Neural progenitor cell (in vitro differentiated cells): ENCODE measurements around the gene NCKAP5. TPM values are rescaled to one million over a fixed set of nuclear protein-coding genes. Genes with fewer than 3 reads are reported as not detected.

Source experiments
- DNase-seq: peaks from one replicate; pipeline ENCODE4 v3.0.0-alpha.2; 2016; ENCODE audit warnings: low spot score
- H2AFZ ChIP-seq: fragments of 200-600 bp; sonication (generic); replicated peaks from 2 replicates; pipeline ENCODE4 v1.6.1; 2016; ENCODE audit warnings: antibody characterized with exemption
- H3F3A ChIP-seq: fragments of 200-600 bp; sonication (generic); 2 replicates; pipeline ENCODE4 v1.6.1; 2016; ENCODE audit warnings: antibody characterized with exemption, low read depth
- H3K27ac ChIP-seq: fragments of 200-600 bp; sonication (generic); 2 replicates; pipeline ENCODE4 v1.5.1; 2016; ENCODE audit warnings: mild to moderate bottlenecking
- H3K27me3 ChIP-seq: fragments of 200-600 bp; sonication (generic); 2 replicates; pipeline ENCODE4 v1.6.1; 2016; ENCODE audit warnings: mild to moderate bottlenecking, moderate library complexity
- H3K36me3 ChIP-seq: fragments of 200-600 bp; sonication (generic); 2 replicates; pipeline ENCODE4 v1.5.1; 2016
- H3K4me1 ChIP-seq: fragments of 200-600 bp; sonication (generic); 2 replicates; pipeline ENCODE4 v1.6.1; 2016; ENCODE audit warnings: mixed run types
- H3K4me2 ChIP-seq: fragments of 200-600 bp; sonication (generic); 2 replicates; pipeline ENCODE4 v1.6.1; 2016
- H3K4me3 ChIP-seq: fragments of 200-600 bp; sonication (generic); 2 replicates; pipeline ENCODE4 v1.5.1; 2016
- H3K79me2 ChIP-seq: fragments of 200-600 bp; sonication (generic); 2 replicates; pipeline ENCODE4 v1.6.1; 2016; ENCODE audit warnings: low read depth
- H3K9ac ChIP-seq: fragments of 200-600 bp; sonication (generic); 2 replicates; pipeline ENCODE4 v1.6.1; 2016
- H3K9me3 ChIP-seq: fragments of 200-600 bp; sonication (generic); 2 replicates; pipeline ENCODE4 v1.5.1; 2016; ENCODE audit warnings: low read depth
- H4K20me1 ChIP-seq: fragments of 200-600 bp; sonication (generic); 2 replicates; pipeline ENCODE4 v1.6.1; 2016; ENCODE audit warnings: low read depth
- H3K27ac Mint-ChIP-seq: 3 replicates; pipeline ENCODE4 v1.8.0; 2021; ENCODE audit warnings: mixed read lengths
- H3K27me3 Mint-ChIP-seq: 2 replicates; pipeline ENCODE4 v1.8.0; 2022; ENCODE audit warnings: low read depth, mild to moderate bottlenecking, inconsistent platforms, moderate library complexity, mixed read lengths; ENCODE audit not compliant: insufficient read depth
- H3K36me3 Mint-ChIP-seq: 3 replicates; pipeline ENCODE4 v1.8.0; 2021; ENCODE audit warnings: mixed read lengths
- H3K4me1 Mint-ChIP-seq: 3 replicates; pipeline ENCODE4 v1.8.0; 2021; ENCODE audit warnings: mixed read lengths
- H3K4me3 Mint-ChIP-seq: 3 replicates; pipeline ENCODE4 v1.8.0; 2021; ENCODE audit warnings: mild to moderate bottlenecking, moderate library complexity, mixed read lengths
- H3K9me3 Mint-ChIP-seq: 3 replicates; pipeline ENCODE4 v1.8.0; 2020; ENCODE audit warnings: mixed read lengths
- CTCF ChIP-seq: fragments of 200-600 bp; sonication (generic); IDR thresholded peaks from 2 replicates; pipeline ENCODE4 v1.5.1; 2017; ENCODE audit warnings: antibody characterized with exemption, mild to moderate bottlenecking
- EZH2 ChIP-seq: fragments of 200-600 bp; sonication (generic); IDR thresholded peaks from 2 replicates; pipeline ENCODE4 v1.6.1; 2017; ENCODE audit warnings: antibody characterized with exemption, mild to moderate bottlenecking, moderate library complexity
- EZH2phosphoT487 ChIP-seq: fragments of 200-600 bp; sonication (generic); IDR thresholded peaks from 2 replicates; pipeline ENCODE4 v1.6.1; 2017; ENCODE audit warnings: antibody characterized with exemption
- total RNA-seq: library from RNA; depleted of rRNA; stranded (reverse); fragments of >200 nt; gene quantifications from 2 replicates; pipeline ENCODE4 v1.2.3, GENCODE V29; 2015; ENCODE audit warnings: low replicate concordance

NCKAP5 gene
- total RNA-seq, 1 donor from 2014 or later = 0.47 TPM

GRCh38 chr2:132738223-132738622, 830.0 kb downstream of the NCKAP5 start:
- Histone ChIP-seq H3K4me3 (no peak overlapping the region), H4K20me1 (no peaks in the 10 kb centered on the region), H3K36me3 (no peaks in the 10 kb centered on the region), H3K9ac (no peak overlapping the region), H3F3A (no peaks in the 10 kb centered on the region), H3K4me1 (peaks cover 2% of the 10 kb centered on the region), H3K9me3 (no peaks in the 10 kb centered on the region), H2AFZ (no peak overlapping the region), H3K79me2 (no peaks in the 10 kb centered on the region), H3K27ac (no peak overlapping the region), H3K4me2 (no peak overlapping the region), H3K27me3 (no peaks in the 10 kb centered on the region)
- DNase-seq = no peak
- H3K27me3 Mint-ChIP-seq = no peaks in the 10 kb centered on the region
- H3K36me3 Mint-ChIP-seq = peaks cover 3% of the 10 kb centered on the region
- H3K27ac Mint-ChIP-seq = no peak overlapping the region
- peaks cover 5% of the 10 kb centered on the region for H3K9me3 Mint-ChIP-seq
- TF ChIP-seq EZH2phosphoT487 = no peak
- H3K4me1 Mint-ChIP-seq = peaks cover 8% of the 10 kb centered on the region
- H3K4me3 Mint-ChIP-seq = no peak overlapping the region

- H3K27me3 ChIP-seq = no peaks in the 10 kb centered on the region
- H3K4me3 ChIP-seq = no peak overlapping the region
- peaks cover 3% of the 10 kb centered on the region for H3K36me3 Mint-ChIP-seq
- H2AFZ ChIP-seq = no peak overlapping the region
- no peak overlapping the region for H3K9ac ChIP-seq
- no peak overlapping the region for H3K4me3 Mint-ChIP-seq
- DNase-seq = no peak
- H4K20me1 ChIP-seq = no peaks in the 10 kb centered on the region
- H3K27me3 Mint-ChIP-seq = no peaks in the 10 kb centered on the region
- peaks cover 5% of the 10 kb centered on the region for H3K9me3 Mint-ChIP-seq
- H3K9me3 ChIP-seq = no peaks in the 10 kb centered on the region
- no peak overlapping the region for H3K27ac ChIP-seq
- H3F3A ChIP-seq = no peaks in the 10 kb centered on the region
- H3K79me2 ChIP-seq = no peaks in the 10 kb centered on the region
- peaks cover 14% of the 10 kb centered on the region for H3K4me1 Mint-ChIP-seq
- H3K4me1 ChIP-seq = peaks cover 6% of the 10 kb centered on the region
- no peak for TF ChIP-seq CTCF
- no peak for TF ChIP-seq EZH2
- no peak for TF ChIP-seq EZH2phosphoT487
- no peak overlapping the region for H3K27ac Mint-ChIP-seq
- no peak overlapping the region for H3K4me2 ChIP-seq
- no peaks in the 10 kb centered on the region for H3K36me3 ChIP-seq
Observed at GRCh38 chr2:132736059-132736458, 832.2 kb downstream of the NCKAP5 start.

GRCh38 chr2:132734961-132735360, 833.3 kb downstream of the NCKAP5 start:
- no peaks in the 10 kb centered on the region for H3K79me2 ChIP-seq
- no peak overlapping the region for H3K9ac ChIP-seq
- Mint-ChIP-seq H3K4me1 (peaks cover 14% of the 10 kb centered on the region), H3K27ac (no peak overlapping the region), H3K36me3 (peaks cover 5% of the 10 kb centered on the region), H3K9me3 (peaks cover 5% of the 10 kb centered on the region), H3K4me3 (no peak overlapping the region), H3K27me3 (no peaks in the 10 kb centered on the region)
- H2AFZ ChIP-seq = no peak overlapping the region
- peaks cover 6% of the 10 kb centered on the region for H3K4me1 ChIP-seq
- no peak overlapping the region for H3K4me2 ChIP-seq
- DNase-seq = no peak
- no peaks in the 10 kb centered on the region for H3K9me3 ChIP-seq
- no peaks in the 10 kb centered on the region for H3K27me3 ChIP-seq
- H3K36me3 ChIP-seq = no peaks in the 10 kb centered on the region
- H4K20me1 ChIP-seq = no peaks in the 10 kb centered on the region
- no peak overlapping the region for H3K4me3 ChIP-seq
- H3K27ac ChIP-seq = no peak overlapping the region
- no peaks in the 10 kb centered on the region for H3F3A ChIP-seq
- TF ChIP-seq CTCF (no peak), EZH2phosphoT487 (no peak), EZH2 (no peak)

- DNase-seq = no peak
- no peaks in the 10 kb centered on the region for H3K79me2 ChIP-seq
- H3K27me3 Mint-ChIP-seq = no peaks in the 10 kb centered on the region
- no peaks in the 10 kb centered on the region for H3K9me3 ChIP-seq
- no peak overlapping the region for H2AFZ ChIP-seq
- peaks cover 6% of the 10 kb centered on the region for H3K4me1 ChIP-seq
- no peak overlapping the region for H3K9ac ChIP-seq
- peaks cover 5% of the 10 kb centered on the region for H3K9me3 Mint-ChIP-seq
- H3K36me3 ChIP-seq = no peaks in the 10 kb centered on the region
- no peak overlapping the region for H3K4me3 ChIP-seq
- no peaks in the 10 kb centered on the region for H3F3A ChIP-seq
- peaks cover 18% of the 10 kb centered on the region for H3K4me1 Mint-ChIP-seq
- peaks cover 5% of the 10 kb centered on the region for H3K36me3 Mint-ChIP-seq
- no peaks in the 10 kb centered on the region for H4K20me1 ChIP-seq
- H3K4me3 Mint-ChIP-seq = no peak overlapping the region
- H3K27me3 ChIP-seq = no peaks in the 10 kb centered on the region
- no peak overlapping the region for H3K27ac Mint-ChIP-seq
- H3K4me2 ChIP-seq = no peak overlapping the region
- no peak overlapping the region for H3K27ac ChIP-seq
- TF ChIP-seq EZH2phosphoT487 (no peak), EZH2 (no peak), CTCF (no peak)
Observed at GRCh38 chr2:132733094-132733493, 835.2 kb downstream of the NCKAP5 start.
